K562 (cell line): ENCODE results near the gene TRPV5. TPM values are rescaled to one million over a fixed set of nuclear protein-coding genes. Genes with fewer than 3 reads are reported as not detected.
A peak's percentile ranks its signal among the peaks of the same experiment; 100 is the strongest.

Experiments used
- CBX1 ChIP-seq: sonication (generic); IDR thresholded peaks from 2 replicates; pipeline ENCODE4 v1.6.1; 2016; ENCODE audit warnings: antibody characterized with exemption, low read depth, mild to moderate bottlenecking
- CCAR2 ChIP-seq: fragments of 200-400 bp; formaldehyde crosslinking; IDR thresholded peaks from 2 replicates; pipeline ENCODE4 v1.6.1; 2017; ENCODE audit warnings: mild to moderate bottlenecking, low read depth, low read length
- CUX1 ChIP-seq: fragments of 200-800 bp; sonication (Bioruptor generic); IDR thresholded peaks from 2 replicates; pipeline ENCODE4 v1.6.1; 2016; ENCODE audit warnings: missing genetic modification characterization, missing compliant biosample characterization
- GTF2A2 ChIP-seq: IDR thresholded peaks from 2 replicates; pipeline ENCODE4 v1.6.1; 2016; ENCODE audit warnings: mild to moderate bottlenecking, missing genetic modification characterization, missing compliant biosample characterization
- GTF2E2 ChIP-seq: fragments of 200-800 bp; sonication (Bioruptor generic); IDR thresholded peaks from 2 replicates; pipeline ENCODE4 v1.6.1; 2016; ENCODE audit warnings: missing genetic modification characterization, missing compliant biosample characterization
- KLF13 ChIP-seq: fragments of 450-650 bp; IDR thresholded peaks from 2 replicates; pipeline ENCODE4 v1.6.1; 2016; ENCODE audit warnings: missing genetic modification characterization, low read depth, mild to moderate bottlenecking, missing compliant biosample characterization, moderate library complexity, borderline replicate concordance
- MYNN ChIP-seq, 2 experiments: sonication (generic); formaldehyde crosslinking in 1 of 2; IDR thresholded peaks; 2 replicates each; pipeline versions ENCODE4 v1.5.0 to v1.6.1; 2016 to 2020; ENCODE audit warnings: antibody characterized with exemption in 1 of 2, missing genetic modification reagents in 1 of 2
- NELFE ChIP-seq: IDR thresholded peaks from 2 replicates; pipeline ENCODE4 v1.6.1; 2011; ENCODE audit warnings: mild to moderate bottlenecking; ENCODE audit not compliant: insufficient read depth, insufficient read length
- RAD51 ChIP-seq: fragments of 450-650 bp; IDR thresholded peaks from 2 replicates; pipeline ENCODE4 v1.7.1; 2016; ENCODE audit warnings: low read depth, mild to moderate bottlenecking, borderline replicate concordance
- RFX1 ChIP-seq: fragments of 450-650 bp; IDR thresholded peaks from 2 replicates; pipeline ENCODE4 v1.6.1; 2016; ENCODE audit warnings: mild to moderate bottlenecking, moderate library complexity
- RUNX1 ChIP-seq: sonication (generic); IDR thresholded peaks from 2 replicates; pipeline ENCODE4 v1.6.1; 2016; ENCODE audit warnings: antibody characterized with exemption, low read depth
- TARDBP ChIP-seq: fragments of 450-650 bp; IDR thresholded peaks from 2 replicates; pipeline ENCODE4 v1.6.1; 2016
- TRIM28 ChIP-seq: fragments of 450-650 bp; IDR thresholded peaks from 2 replicates; pipeline ENCODE4 v1.6.1; 2017
- ZBTB11 ChIP-seq, 3 experiments: fragments of 200-800 bp in 1 of 3; fragments of 250-450 bp in 1 of 3; fragments of 450-650 bp in 1 of 3; sonication (Bioruptor Pico) in 1 of 3; sonication (Bioruptor generic) in 1 of 3; formaldehyde crosslinking in 1 of 3; IDR thresholded peaks; 2 replicates each; pipeline versions ENCODE4 v1.6.1 to v1.8.0; 2016 to 2022; ENCODE audit warnings: mild to moderate bottlenecking in 2 of 3, missing genetic modification characterization in 2 of 3, missing compliant biosample characterization in 1 of 3, moderate library complexity in 1 of 3
- ZBTB7A ChIP-seq: IDR thresholded peaks from 2 replicates; pipeline ENCODE4 v1.6.1; 2011; ENCODE audit warnings: low read depth, mild to moderate bottlenecking, low read length, moderate library complexity, borderline replicate concordance; ENCODE audit not compliant: control insufficient read depth
- ZNF134 ChIP-seq: fragments of 250-450 bp; sonication (Bioruptor Pico); conservative IDR thresholded peaks from 2 replicates; pipeline ENCODE4 v1.4.0; 2020
- ZNF311 ChIP-seq: fragments of 250-450 bp; sonication (Bioruptor Pico); IDR thresholded peaks from 2 replicates; pipeline ENCODE4 v1.4.0; 2020; ENCODE audit warnings: mild to moderate bottlenecking, moderate library complexity
- ZNF76 ChIP-seq: fragments of 250-450 bp; sonication (Bioruptor Pico); IDR thresholded peaks from 2 replicates; pipeline ENCODE4 v1.4.0; 2020; ENCODE audit warnings: mild to moderate bottlenecking, moderate library complexity, borderline replicate concordance
- ZNF766 ChIP-seq: fragments of 200-800 bp; sonication (Bioruptor generic); conservative IDR thresholded peaks from 2 replicates; pipeline ENCODE4 v1.6.1; 2016; ENCODE audit warnings: missing genetic modification characterization, missing compliant biosample characterization
- polyA plus RNA-seq, 8 experiments: library from polyadenylated mRNA; depleted of rRNA in 4 of 8; stranded (reverse) in 5 of 8; unstranded in 3 of 8; fragments of >200 nt; fragmentation: Nextera tagmentation in 2 of 8; fragmentation: Illumina TruSeq in 1 of 8; extraction: Ambion mirVana in 2 of 8; extraction: Trizol in 1 of 8; gene quantifications; 2 replicates each; pipeline versions ENCODE4 v1.2.1 to v1.2.3, GENCODE V29; 2011 to 2014; ENCODE audit warnings: inconsistent platforms in 1 of 8, missing spikeins in 1 of 8
- total RNA-seq, 7 experiments: library from RNA; depleted of rRNA in 6 of 7; stranded (reverse); fragments of >200 nt in 6 of 7; fragmentation: Illumina TruSeq in 2 of 7; extraction: Trizol in 2 of 7; gene quantifications; 2 replicates each; pipeline versions ENCODE4 v1.2.1 to v1.2.3, GENCODE V29; 2011 to 2021; ENCODE audit warnings: low replicate concordance in 1 of 7

The TRPV5 gene
- total and polyA plus RNA-seq, 9 of the 15 experiments (the other 6 are each of a cell fraction or from before 2014, with no cell fraction given): not detected

- TF ChIP-seq ZNF766 (CRISPR knock-in tag) (no peak), KLF13 (no peak), ZNF134 (CRISPR knock-in tag) (no peak), GTF2E2 (no peak), TRIM28 (peak; percentile 39; the same call in 1 of the 2 replicates), ZNF76 (no peak), ZNF311 (CRISPR knock-in tag) (no peak), RFX1 (no peak), TARDBP (no peak), RUNX1 (no peak), MYNN (IDR thresholded peaks at IDR 0.05) (peak; percentile 77; the same call in 1 of the 2 replicates), MYNN (CRISPR knock-in tag; IDR thresholded peaks at IDR 0.05) (no peak), GTF2A2 (tag) (no peak), ZBTB7A (no peak), RAD51 (no peak), NELFE (no peak), CBX1 (no peak), CCAR2 (no peak), CUX1 (CRISPR knock-in tag) (no peak), ZBTB11 (CRISPR knock-in tag; IDR thresholded peaks at IDR 0.05) (no peak)
These were observed 31.1 kb upstream of the TRPV5 start (continued) for GRCh38 chr7:142964502-142965246.
